Thyroid gland (tissue), 4 donors: ENCODE results near the gene RPRD1A. TPM values are rescaled to one million over a fixed set of nuclear protein-coding genes. Genes with fewer than 3 reads are reported as not detected.
"Not testable (repeated sequence)": the region's sequence is repeated elsewhere in the genome, so short reads cannot be mapped to it uniquely, and the experiment has no call there.

ENCODE experiments used
- DNase-seq, 2 donors: peaks; one replicate each; pipeline ENCODE4 v3.0.0-alpha.2; 2019
- H3K27ac ChIP-seq, 3 donors: fragments of 200-600 bp; sonication (generic); 1 replicate in 2 of 3; 2 replicates in 1 of 3; pipeline ENCODE4 v1.5.1; 2016 to 2019; ENCODE audit warnings: mild to moderate bottlenecking in 1 of 3, moderate library complexity in 1 of 3
- H3K27me3 ChIP-seq: fragments of 200-600 bp; sonication (generic); one replicate; pipeline ENCODE4 v1.5.1; 2019
- H3K36me3 ChIP-seq, 2 donors: fragments of 200-600 bp; sonication (generic); one replicate each; pipeline ENCODE4 v1.5.1; 2016 to 2019
- H3K4me1 ChIP-seq, 2 donors: fragments of 200-600 bp; sonication (generic); one replicate each; pipeline ENCODE4 v1.5.1; 2017 to 2019
- H3K4me3 ChIP-seq, 3 donors: fragments of 200-600 bp; sonication (generic); replicated peaks in 1 of 3; 1 replicate in 2 of 3; 2 replicates in 1 of 3; pipeline ENCODE4 v1.5.1; 2016; ENCODE audit warnings: mild to moderate bottlenecking in 1 of 3
- H3K9me3 ChIP-seq: fragments of 200-600 bp; sonication (generic); one replicate; pipeline ENCODE4 v1.5.1; 2017
- POLR2A ChIP-seq, 2 donors: fragments of 450-650 bp; IDR thresholded peaks; one replicate each; pipeline ENCODE4 v1.6.1; 2017; ENCODE audit warnings: antibody characterized with exemption in 2 of 2, mild to moderate bottlenecking in 2 of 2, moderate library complexity in 1 of 2
- WGBS, 2 donors: methylation state at CpG; one replicate each; pipeline ENCODE4 v1.1.5; 2017; 5-methylcytosine and 5-hydroxymethylcytosine counted together
- intact Hi-C: fragments of 100-400 bp; cut with DNase I; formaldehyde crosslinking; loops from one replicate; pipeline ENCODE4 v1.15.1; 2023
- total RNA-seq, 4 donors: library from RNA; depleted of rRNA; stranded (reverse); fragments of >200 nt; gene quantifications; one replicate each; pipeline ENCODE4 v1.2.3, GENCODE V29; 2016
- TF ChIP-seq, protein P1 (sequence below), 6 experiments: fragments of 200-600 bp in 3 of 6; fragments of 450-650 bp in 3 of 6; sonication (generic) in 3 of 6; IDR thresholded peaks; one replicate each; pipeline ENCODE4 v1.5.1; 2016 to 2019; ENCODE audit warnings: antibody characterized with exemption in 6 of 6, mild to moderate bottlenecking in 2 of 6, inconsistent platforms in 1 of 6, moderate library complexity in 1 of 6

The RPRD1A gene
- total RNA-seq, 4 donors from 2014 or later: 56.8 to 95.6 (median 71.0) TPM

DNA sequence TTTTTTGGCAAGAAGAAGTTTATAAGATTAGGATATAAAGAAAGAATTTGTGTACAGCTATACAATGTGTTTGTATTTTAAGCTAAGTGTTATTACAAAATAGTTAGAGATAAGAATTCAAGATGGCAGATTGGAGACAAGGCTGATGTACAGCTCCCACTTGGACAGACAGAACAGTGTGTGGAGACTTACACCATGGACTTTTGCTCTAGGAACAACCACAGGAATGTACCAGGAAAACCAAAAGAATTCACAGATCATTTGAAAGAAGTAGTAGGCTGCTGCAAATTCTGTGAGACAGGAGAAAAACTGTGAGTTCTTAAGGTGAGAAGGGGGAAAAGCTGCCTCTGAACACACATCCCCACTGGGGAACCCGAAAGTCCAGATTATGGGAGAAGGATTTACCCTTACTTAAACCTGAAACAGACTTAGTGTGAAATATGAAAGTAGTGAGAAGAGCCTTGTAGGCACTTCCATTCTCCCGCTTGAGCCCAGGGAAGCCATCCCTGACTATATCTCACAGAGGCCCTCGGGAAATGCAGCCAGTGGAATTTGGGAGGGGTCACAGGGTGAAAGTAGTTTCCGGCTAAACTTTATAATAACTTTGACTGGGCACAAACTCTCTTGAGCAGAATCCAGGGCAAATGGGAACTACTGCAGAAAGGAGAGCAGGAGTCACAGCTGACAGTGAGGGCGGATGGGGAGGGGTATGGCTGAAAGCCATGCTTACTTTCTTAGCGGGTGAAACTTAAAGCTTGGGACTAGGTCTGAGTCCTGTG lies 11.6 kb upstream of the RPRD1A start:
- H3K4me3 ChIP-seq: no peak overlapping the region
- no peaks in the 10 kb centered on the region for H3K27me3 ChIP-seq
- WGBS, 2 donors: 77 to 88% methylated on average over 6 of the region's 6 CpGs
- intact Hi-C loops: no loop called here
- no peaks in the 10 kb centered on the region for H3K36me3 ChIP-seq
- DNase-seq: no peak
- H3K9me3 ChIP-seq: no peaks in the 10 kb centered on the region
- TF ChIP-seq, protein P1, sequence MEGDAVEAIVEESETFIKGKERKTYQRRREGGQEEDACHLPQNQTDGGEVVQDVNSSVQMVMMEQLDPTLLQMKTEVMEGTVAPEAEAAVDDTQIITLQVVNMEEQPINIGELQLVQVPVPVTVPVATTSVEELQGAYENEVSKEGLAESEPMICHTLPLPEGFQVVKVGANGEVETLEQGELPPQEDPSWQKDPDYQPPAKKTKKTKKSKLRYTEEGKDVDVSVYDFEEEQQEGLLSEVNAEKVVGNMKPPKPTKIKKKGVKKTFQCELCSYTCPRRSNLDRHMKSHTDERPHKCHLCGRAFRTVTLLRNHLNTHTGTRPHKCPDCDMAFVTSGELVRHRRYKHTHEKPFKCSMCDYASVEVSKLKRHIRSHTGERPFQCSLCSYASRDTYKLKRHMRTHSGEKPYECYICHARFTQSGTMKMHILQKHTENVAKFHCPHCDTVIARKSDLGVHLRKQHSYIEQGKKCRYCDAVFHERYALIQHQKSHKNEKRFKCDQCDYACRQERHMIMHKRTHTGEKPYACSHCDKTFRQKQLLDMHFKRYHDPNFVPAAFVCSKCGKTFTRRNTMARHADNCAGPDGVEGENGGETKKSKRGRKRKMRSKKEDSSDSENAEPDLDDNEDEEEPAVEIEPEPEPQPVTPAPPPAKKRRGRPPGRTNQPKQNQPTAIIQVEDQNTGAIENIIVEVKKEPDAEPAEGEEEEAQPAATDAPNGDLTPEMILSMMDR (IDR thresholded peaks at IDR 0.05): no peak
- TF ChIP-seq POLR2A (IDR thresholded peaks at IDR 0.05): no peak
- peaks cover 7 to 11% of the 10 kb centered on the region in 2 donors for H3K4me1 ChIP-seq
- H3K27ac ChIP-seq: no peak overlapping the region

DNA sequence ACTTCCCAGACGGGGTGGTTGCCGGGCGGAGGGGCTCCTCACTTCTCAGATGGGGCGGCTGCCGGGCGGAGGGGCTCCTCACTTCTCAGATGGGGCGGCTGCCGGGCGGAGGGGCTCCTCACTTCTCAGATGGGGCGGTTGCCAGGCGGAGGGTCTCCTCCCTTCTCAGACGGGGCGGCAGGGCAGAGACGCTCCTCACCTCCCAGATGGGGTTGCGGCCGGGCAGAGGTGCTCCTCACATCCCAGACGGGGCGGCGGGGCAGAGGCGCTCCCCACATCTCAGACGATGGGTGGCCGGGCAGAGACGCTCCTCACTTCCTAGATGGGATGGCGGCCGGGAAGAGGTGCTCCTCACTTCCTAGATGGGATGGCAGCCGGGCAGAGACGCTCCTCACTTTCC lies 10.4 kb upstream of the RPRD1A start:
- intact Hi-C loops, H3K36me3 ChIP-seq, H3K4me3 ChIP-seq, H3K27me3 ChIP-seq, H3K9me3 ChIP-seq, DNase-seq, H3K27ac ChIP-seq: not testable (repeated sequence)
- no CpG with 5 or more reads among the region's 27 CpGs for WGBS, 2 donors
- H3K4me1 ChIP-seq: peaks cover 7 to 11% of the 10 kb centered on the region in 2 donors

DNA sequence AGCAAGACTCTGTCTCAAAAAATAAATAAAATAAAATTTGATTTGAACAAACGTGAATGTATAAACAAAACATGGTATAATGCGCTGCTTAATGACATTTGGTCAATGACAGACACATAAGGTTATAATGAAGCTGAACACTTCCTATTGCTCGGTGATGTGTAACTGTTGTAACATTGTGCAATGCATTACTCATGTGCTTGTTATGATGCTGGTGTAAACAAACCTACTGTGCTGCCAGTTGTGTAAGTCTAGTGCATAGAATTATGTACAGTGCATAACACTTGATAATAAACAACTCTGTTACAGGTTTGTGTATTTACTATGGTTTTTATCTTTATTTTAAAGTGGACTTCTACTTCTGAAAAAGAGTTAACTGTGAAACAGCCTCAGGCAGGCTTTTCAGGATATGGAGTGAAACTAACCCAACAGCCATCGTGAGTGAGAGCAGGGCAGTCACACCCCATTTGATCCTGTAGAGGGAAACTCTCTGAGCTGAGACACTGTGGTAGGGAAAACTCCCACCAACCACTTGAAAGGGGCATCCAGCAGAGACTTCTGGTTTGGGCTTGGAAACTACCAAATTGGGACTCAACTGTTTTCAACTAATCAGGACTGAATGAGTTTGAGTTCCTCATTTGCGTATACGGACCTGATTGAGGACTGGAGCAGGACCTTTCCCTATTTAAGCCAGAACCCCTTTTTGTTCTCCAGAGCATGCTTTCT lies 8.7 kb upstream of the RPRD1A start:
- TF ChIP-seq, protein P1 (IDR thresholded peaks at IDR 0.05): peak in 2 of 6 experiments; percentile 10 to 19
- TF ChIP-seq POLR2A (IDR thresholded peaks at IDR 0.05): no peak
- 37 to 39% methylated on average over 6 of the region's 6 CpGs for WGBS, 2 donors
- peak; percentile 75 to 76 for DNase-seq
- no peaks in the 10 kb centered on the region for H3K27me3 ChIP-seq
- no peaks in the 10 kb centered on the region for H3K36me3 ChIP-seq
- H3K27ac ChIP-seq: peak overlapping the region; percentile 28 to 74 (median 37)
- intact Hi-C loops: no loop called here
- H3K4me1 ChIP-seq: peaks cover 7 to 11% of the 10 kb centered on the region in 2 donors
- H3K4me3 ChIP-seq: no peak overlapping the region
- H3K9me3 ChIP-seq: no peaks in the 10 kb centered on the region

DNA sequence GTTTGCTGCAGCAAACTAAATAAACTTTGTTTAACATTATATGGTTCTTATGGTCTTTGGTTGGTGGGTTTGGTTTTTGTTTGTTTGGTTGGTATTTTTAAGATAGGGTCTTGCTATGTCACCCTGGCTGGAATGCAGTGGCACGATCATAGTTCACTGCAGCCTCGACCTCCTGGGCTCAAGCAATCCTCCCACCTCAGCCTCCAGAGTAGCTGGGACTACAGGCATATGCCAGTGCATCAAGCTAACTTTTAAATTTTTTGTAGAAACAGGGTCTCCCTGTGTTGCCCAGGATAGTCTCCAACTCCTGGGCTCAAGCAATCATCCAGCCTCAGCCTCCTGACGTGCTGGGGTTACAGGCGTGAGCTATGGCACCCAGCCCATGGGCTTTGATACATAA lies 7.1 kb upstream of the RPRD1A start:
- no peak for TF ChIP-seq POLR2A (IDR thresholded peaks at IDR 0.05)
- TF ChIP-seq, protein P1 (IDR thresholded peaks at IDR 0.05): no peak
- DNase-seq: no peak
- Histone ChIP-seq H3K27me3 (no peaks in the 10 kb centered on the region), H3K36me3 (no peaks in the 10 kb centered on the region), H3K4me3 (no peak overlapping the region), H3K9me3 (no peaks in the 10 kb centered on the region), H3K4me1 (peaks cover 7 to 11% of the 10 kb centered on the region in 2 donors), H3K27ac (no peak overlapping the region)
- 92 to 94% methylated on average over 4 of the region's 4 CpGs for WGBS, 2 donors
- intact Hi-C loops: loop anchor here (5.0 kb wide), 1 partner anchor 53 kb away; the partner anchor contains the start of genes ELP2 and SLC39A6

DNA sequence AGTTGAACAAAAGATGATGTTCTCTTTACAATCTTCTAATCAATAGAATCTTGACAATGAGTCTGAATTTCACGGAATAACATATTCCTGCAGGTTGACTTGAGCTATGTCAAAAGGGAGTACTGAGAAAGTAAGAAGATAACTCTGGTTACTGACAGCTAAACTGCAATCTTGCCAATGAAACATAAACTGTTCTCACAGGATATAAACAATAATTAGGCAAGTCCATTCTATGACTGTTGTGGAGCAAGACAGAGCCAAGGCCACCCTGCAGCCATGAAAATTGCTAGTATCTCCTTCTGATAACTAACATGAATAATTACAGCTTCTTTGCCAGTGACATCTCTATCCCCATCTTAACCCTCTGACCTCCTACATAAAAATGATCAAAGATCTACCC lies 6.3 kb upstream of the RPRD1A start:
- Histone ChIP-seq H3K9me3 (no peaks in the 10 kb centered on the region), H3K27me3 (no peaks in the 10 kb centered on the region), H3K27ac (no peak overlapping the region), H3K36me3 (no peaks in the 10 kb centered on the region), H3K4me3 (no peak overlapping the region), H3K4me1 (peaks cover 7 to 11% of the 10 kb centered on the region in 2 donors)
- DNase-seq: no peak
- intact Hi-C loops: loop anchor here (5.0 kb wide), 1 partner anchor 54 kb away; the partner anchor contains the start of genes ELP2 and SLC39A6
- TF ChIP-seq, protein P1 (IDR thresholded peaks at IDR 0.05): no peak
- no peak for TF ChIP-seq POLR2A (IDR thresholded peaks at IDR 0.05)
- 88 to 93% methylated on average over 1 of the region's 1 CpG for whole genome bisulfite sequencing, 2 donors

DNA sequence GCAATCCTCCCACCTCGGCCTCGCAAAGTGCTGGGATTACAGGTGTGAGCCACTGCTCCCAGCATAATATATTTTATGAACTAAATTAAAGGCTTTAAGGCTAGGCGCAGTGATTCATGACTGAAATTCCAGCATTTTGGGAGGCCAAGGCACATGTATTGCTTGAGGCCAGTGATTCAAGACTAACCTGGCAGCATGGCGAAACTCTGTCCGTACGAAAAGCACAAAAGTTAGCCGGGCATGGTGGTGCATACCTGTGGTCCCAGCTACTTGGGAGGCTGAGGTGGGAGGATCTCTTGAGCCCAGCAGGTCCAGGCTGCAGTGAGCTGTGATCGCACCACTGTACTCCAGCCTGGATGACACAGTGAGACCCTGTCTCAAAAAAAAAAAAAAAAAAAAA lies 5.0 kb upstream of the RPRD1A start:
- intact Hi-C loops: loop anchor here (5.0 kb wide), 1 partner anchor 55 kb away; the partner anchor contains the start of genes ELP2 and SLC39A6
- not testable (repeated sequence) for H3K27me3 ChIP-seq, DNase-seq, H3K4me3 ChIP-seq, H3K27ac ChIP-seq, H3K36me3 ChIP-seq, H3K9me3 ChIP-seq
- 95 to 98% methylated on average over 8 of the region's 8 CpGs for WGBS, 2 donors
- H3K4me1 ChIP-seq: peaks cover 7 to 11% of the 10 kb centered on the region in 2 donors
